ENCODE data around the gene FILIP1L.

DNA sequence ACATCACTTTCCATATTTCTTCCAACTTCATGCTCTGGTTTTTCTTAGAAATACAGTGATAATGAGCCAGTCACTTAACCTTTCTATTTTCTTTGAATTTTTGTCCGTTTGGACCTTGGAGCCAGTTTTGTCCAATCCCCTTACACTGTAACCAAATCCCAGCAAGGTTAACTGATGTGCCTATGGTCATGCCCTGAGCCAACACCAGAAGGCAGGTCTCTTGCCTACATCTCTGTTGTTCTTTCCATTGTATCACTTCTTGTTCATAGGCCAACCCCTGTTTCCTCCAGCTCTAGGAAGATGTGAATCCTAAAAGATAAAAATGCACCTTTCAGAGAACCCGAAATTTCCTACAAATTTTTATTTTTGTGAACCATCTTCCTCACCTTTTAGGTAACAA is 174.0 kb downstream of the FILIP1L start:
- TF ChIP-seq, protein P1, sequence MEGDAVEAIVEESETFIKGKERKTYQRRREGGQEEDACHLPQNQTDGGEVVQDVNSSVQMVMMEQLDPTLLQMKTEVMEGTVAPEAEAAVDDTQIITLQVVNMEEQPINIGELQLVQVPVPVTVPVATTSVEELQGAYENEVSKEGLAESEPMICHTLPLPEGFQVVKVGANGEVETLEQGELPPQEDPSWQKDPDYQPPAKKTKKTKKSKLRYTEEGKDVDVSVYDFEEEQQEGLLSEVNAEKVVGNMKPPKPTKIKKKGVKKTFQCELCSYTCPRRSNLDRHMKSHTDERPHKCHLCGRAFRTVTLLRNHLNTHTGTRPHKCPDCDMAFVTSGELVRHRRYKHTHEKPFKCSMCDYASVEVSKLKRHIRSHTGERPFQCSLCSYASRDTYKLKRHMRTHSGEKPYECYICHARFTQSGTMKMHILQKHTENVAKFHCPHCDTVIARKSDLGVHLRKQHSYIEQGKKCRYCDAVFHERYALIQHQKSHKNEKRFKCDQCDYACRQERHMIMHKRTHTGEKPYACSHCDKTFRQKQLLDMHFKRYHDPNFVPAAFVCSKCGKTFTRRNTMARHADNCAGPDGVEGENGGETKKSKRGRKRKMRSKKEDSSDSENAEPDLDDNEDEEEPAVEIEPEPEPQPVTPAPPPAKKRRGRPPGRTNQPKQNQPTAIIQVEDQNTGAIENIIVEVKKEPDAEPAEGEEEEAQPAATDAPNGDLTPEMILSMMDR (IDR thresholded peaks at IDR 0.05), result no peak
- TF ChIP-seq EP300 (IDR thresholded peaks at IDR 0.05), result no peak
